H1 (cell line): ENCODE results near the gene RCE1. TPM values are rescaled to one million over a fixed set of nuclear protein-coding genes. Genes with fewer than 3 reads are reported as not detected.

Source experiments
- CTCF ChIA-PET: fragments of 300-600 bp; sonication (Branson Sonifier 250); formaldehyde crosslinking; loops from one replicate; lab custom pipeline; 2021; ENCODE audit not compliant: partially characterized antibody; lab: Charles Lee
- POLR2A ChIA-PET: fragments of 300-600 bp; sonication (Branson Sonifier 250); formaldehyde crosslinking; loops from one replicate; lab custom pipeline; 2021; ENCODE audit warnings: inconsistent platforms; ENCODE audit not compliant: partially characterized antibody; lab: Charles Lee
- DNase-seq, 2 experiments: peaks; one replicate each; pipeline versions ENCODE4 v3.0.0 to v3.0.0-alpha.2; 2010 to 2022; ENCODE audit warnings: low spot score in 2 of 2, low read depth in 1 of 2, mixed read lengths in 1 of 2
- FAIRE-seq: peaks from 2 replicates; lab custom pipeline; 2011; peaks lifted over from hg19 to GRCh38; lab: Jason Lieb, UNC
- H2AFZ ChIP-seq: 2 replicates; pipeline ENCODE4 v1.8.1; 2012; ENCODE audit warnings: low read length, inconsistent platforms
- H2AK5ac ChIP-seq: 2 replicates; pipeline ENCODE4 v1.6.1; 2013; ENCODE audit warnings: low read depth, low read length
- H2BK120ac ChIP-seq: replicated peaks from 2 replicates; pipeline ENCODE3; 2013; ENCODE audit warnings: low read depth, low read length, inconsistent platforms
- H2BK12ac ChIP-seq: 2 replicates; pipeline ENCODE4 v1.6.1; 2013; ENCODE audit warnings: low read depth, low read length
- H2BK15ac ChIP-seq: 2 replicates; pipeline ENCODE4 v1.6.1; 2013; ENCODE audit warnings: low read length
- H2BK20ac ChIP-seq: 2 replicates; pipeline ENCODE4 v1.6.1; 2013; ENCODE audit warnings: low read length
- H2BK5ac ChIP-seq: 2 replicates; pipeline ENCODE4 v1.6.1; 2013; ENCODE audit warnings: low read depth, low read length
- H3K14ac ChIP-seq: 2 replicates; pipeline ENCODE4 v1.6.1; 2013; ENCODE audit warnings: inconsistent platforms; ENCODE audit not compliant: insufficient read length
- H3K18ac ChIP-seq: 2 replicates; pipeline ENCODE4 v1.6.1; 2013; ENCODE audit warnings: low read length; ENCODE audit errors: extremely low read depth
- H3K23ac ChIP-seq: 2 replicates; pipeline ENCODE4 v1.6.1; 2013; ENCODE audit warnings: inconsistent platforms; ENCODE audit not compliant: insufficient read length
- H3K23me2 ChIP-seq: 2 replicates; pipeline ENCODE4 v1.6.1; 2013; ENCODE audit warnings: low read depth, low read length
- H3K27ac ChIP-seq: 2 replicates; pipeline ENCODE4 v1.6.1; 2011; ENCODE audit warnings: low read depth, low read length, inconsistent platforms
- H3K27me3 ChIP-seq, 4 experiments: replicated peaks in 1 of 4; 1 replicate in 1 of 4; 2 replicates in 3 of 4; pipeline versions ENCODE4 v1.6.1 to v1.8.1; 2011 to 2013; ENCODE audit warnings: low read length in 3 of 4, mild to moderate bottlenecking in 3 of 4, inconsistent platforms in 2 of 4, mixed read lengths in 2 of 4, moderate library complexity in 1 of 4; ENCODE audit not compliant: control insufficient read depth in 3 of 4, insufficient read depth in 3 of 4; ENCODE audit errors: extremely low read depth in 1 of 4
- H3K36me3 ChIP-seq, 4 experiments: 2 replicates each; pipeline versions ENCODE4 v1.6.1 to v1.8.1; 2011 to 2013; ENCODE audit warnings: mild to moderate bottlenecking in 4 of 4, low read length in 3 of 4, moderate library complexity in 2 of 4, control low read depth in 1 of 4, inconsistent platforms in 1 of 4; ENCODE audit not compliant: insufficient read depth in 4 of 4, control insufficient read depth in 2 of 4
- H3K4ac ChIP-seq: replicated peaks from 2 replicates; pipeline ENCODE3; 2013; ENCODE audit warnings: low read length, low read depth, mixed read lengths, inconsistent platforms; ENCODE audit not compliant: insufficient read length
- H3K4me1 ChIP-seq, 4 experiments: replicated peaks in 1 of 4; 1 replicate in 1 of 4; 2 replicates in 3 of 4; pipeline versions ENCODE4 v1.6.1 to v1.8.1; 2011 to 2013; ENCODE audit warnings: low read length in 3 of 4, inconsistent platforms in 2 of 4, mixed read lengths in 1 of 4; ENCODE audit not compliant: insufficient read depth in 4 of 4, control insufficient read depth in 3 of 4
- H3K4me2 ChIP-seq, 2 experiments: 2 replicates each; pipeline versions ENCODE4 v1.6.1 to v1.8.1; 2011 to 2013; ENCODE audit warnings: low read depth in 2 of 2, low read length in 2 of 2, control low read depth in 1 of 2, inconsistent platforms in 1 of 2, mild to moderate bottlenecking in 1 of 2; ENCODE audit not compliant: insufficient read depth in 1 of 2
- H3K4me3 ChIP-seq, 4 experiments: fragments of 200-600, 300-600 bp in 1 of 4; sonication (generic), shearing (Covaris generic), sonication (Bioruptor Twin) in 1 of 4; 2 replicates each; pipeline versions ENCODE4 v1.5.1 to v1.8.1; 2011 to 2016; ENCODE audit warnings: low read length in 4 of 4, low read depth in 3 of 4, control low read depth in 2 of 4, inconsistent platforms in 2 of 4, mild to moderate bottlenecking in 2 of 4, mixed read lengths in 1 of 4, moderate library complexity in 1 of 4; ENCODE audit not compliant: insufficient read depth in 2 of 4; ENCODE audit errors: extremely low read depth in 1 of 4
- H3K56ac ChIP-seq: replicated peaks from 2 replicates; pipeline ENCODE3; 2013; ENCODE audit warnings: low read depth, mild to moderate bottlenecking, mixed read lengths, low read length, inconsistent platforms; ENCODE audit not compliant: insufficient read length
- H3K79me1 ChIP-seq: 2 replicates; pipeline ENCODE4 v1.6.1; 2013; ENCODE audit warnings: low read depth, low read length, control low read depth
- H3K79me2 ChIP-seq, 2 experiments: 2 replicates each; pipeline versions ENCODE4 v1.6.1 to v1.8.1; 2012 to 2013; ENCODE audit warnings: low read length in 2 of 2, mild to moderate bottlenecking in 2 of 2, inconsistent platforms in 1 of 2; ENCODE audit not compliant: insufficient read depth in 2 of 2, control insufficient read depth in 1 of 2
- H3K9ac ChIP-seq, 4 experiments: replicated peaks in 1 of 4; 1 replicate in 1 of 4; 2 replicates in 3 of 4; pipeline versions ENCODE4 v1.6.1 to v1.8.1; 2011 to 2013; ENCODE audit warnings: low read depth in 3 of 4, low read length in 3 of 4, control low read depth in 2 of 4, mild to moderate bottlenecking in 2 of 4, moderate library complexity in 2 of 4, inconsistent platforms in 1 of 4; ENCODE audit errors: extremely low read depth in 1 of 4
- H3K9me3 ChIP-seq, 2 experiments: 2 replicates each; pipeline versions ENCODE4 v1.6.1 to v1.8.1; 2012 to 2013; ENCODE audit warnings: mild to moderate bottlenecking in 2 of 2, moderate library complexity in 2 of 2, control low read depth in 1 of 2, inconsistent platforms in 1 of 2, low read depth in 1 of 2, low read length in 1 of 2, mixed read lengths in 1 of 2; ENCODE audit not compliant: insufficient read depth in 2 of 2
- H4K20me1 ChIP-seq, 2 experiments: replicated peaks in 1 of 2; 2 replicates each; pipeline versions ENCODE3 to v1.8.1; 2011 to 2013; ENCODE audit warnings: inconsistent platforms in 2 of 2, low read length in 2 of 2, mild to moderate bottlenecking in 1 of 2; ENCODE audit not compliant: insufficient read depth in 2 of 2, control insufficient read depth in 1 of 2
- H4K5ac ChIP-seq: 2 replicates; pipeline ENCODE4 v1.6.1; 2013; ENCODE audit warnings: low read length, low read depth, mixed read lengths, inconsistent platforms; ENCODE audit not compliant: insufficient read length
- H4K8ac ChIP-seq: 2 replicates; pipeline ENCODE4 v1.8.0; 2013; ENCODE audit warnings: mild to moderate bottlenecking, moderate library complexity, low read length, inconsistent platforms; ENCODE audit not compliant: insufficient read depth; ENCODE audit errors: extremely low read depth
- H4K91ac ChIP-seq: replicated peaks from 2 replicates; pipeline ENCODE3; 2013; ENCODE audit warnings: low read length, mixed read lengths, inconsistent platforms; ENCODE audit not compliant: insufficient read length
- EGR1 ChIP-seq: IDR thresholded peaks from 2 replicates; pipeline ENCODE4 v1.6.1; 2011; ENCODE audit warnings: low read depth, low read length, borderline replicate concordance
- GABPA ChIP-seq: IDR thresholded peaks from 2 replicates; pipeline ENCODE4 v1.6.1; 2011; ENCODE audit warnings: mild to moderate bottlenecking, low read length, moderate library complexity, borderline replicate concordance; ENCODE audit not compliant: insufficient read depth
- HDAC2 ChIP-seq, 2 experiments: fragments of 300-600 bp in 1 of 2; sonication (generic) in 1 of 2; IDR thresholded peaks; 2 replicates each; pipeline ENCODE4 v1.6.1; 2011 to 2012; ENCODE audit warnings: low read depth in 2 of 2, low read length in 2 of 2, mild to moderate bottlenecking in 2 of 2, moderate library complexity in 2 of 2, borderline replicate concordance in 1 of 2, inconsistent platforms in 1 of 2
- KDM1A ChIP-seq: fragments of 200-600, 300-600 bp; sonication (generic); IDR thresholded peaks from 2 replicates; pipeline ENCODE4 v1.7.1; 2016; ENCODE audit warnings: mild to moderate bottlenecking, low read length, borderline replicate concordance
- POLR2A ChIP-seq, 2 experiments: IDR thresholded peaks; 1 replicate in 1 of 2; 2 replicates in 1 of 2; pipeline ENCODE4 v1.6.1; 2011; ENCODE audit warnings: low read depth in 2 of 2, low read length in 2 of 2, mild to moderate bottlenecking in 2 of 2; ENCODE audit errors: control extremely low read depth in 1 of 2
- RNF2 ChIP-seq: fragments of 200-900, 300-1000 bp; sonication (generic); IDR thresholded peaks from 2 replicates; pipeline ENCODE4 v1.7.1; 2016; ENCODE audit warnings: borderline replicate concordance, low read depth, mild to moderate bottlenecking, antibody characterized with exemption, low read length; ENCODE audit not compliant: poor library complexity, severe bottlenecking; ENCODE audit errors: missing control alignments
- WGBS, 2 experiments: shearing (Covaris generic) in 1 of 2; methylation state at CpG; one replicate each; pipeline versions ENCODE4 v1.1.6 to v1.1.7; 2013 to 2015; ENCODE audit warnings: low lambda C conversion rate in 2 of 2, mixed read lengths in 2 of 2, inconsistent platforms in 1 of 2, low coverage in 1 of 2, missing lambda C conversion rate in 1 of 2; ENCODE audit not compliant: insufficient replicate concordance in 2 of 2, insufficient coverage in 1 of 2, insufficient read length in 1 of 2; ENCODE audit errors: extremely low coverage in 1 of 2, missing lambda C conversion rate in 1 of 2; 5-methylcytosine and 5-hydroxymethylcytosine counted together
- polyA plus RNA-seq, 7 experiments: library from polyadenylated mRNA; depleted of rRNA in 3 of 7; stranded (reverse) in 5 of 7; unstranded in 2 of 7; fragments of >200 nt in 5 of 7; fragments of 200-250 nt in 2 of 7; gene quantifications; 1 replicate in 5 of 7; 2 replicates in 1 of 7; 4 replicates in 1 of 7; pipeline versions ENCODE4 v1.2.1 to v1.2.3, GENCODE V29; 2011 to 2013; ENCODE audit warnings: missing spikeins in 2 of 7, mixed read lengths in 2 of 7
- total RNA-seq: library from RNA; stranded (reverse); fragmentation: NEBNext Ultra II Directional; extraction: Animal tissue kit (Norgen Biotek cat#: 25700); gene quantifications from 2 replicates; pipeline ENCODE4 v1.2.1, GENCODE V29; 2021
- TF ChIP-seq, protein P1 (sequence below): IDR thresholded peaks from 2 replicates; pipeline ENCODE4 v1.6.1; 2011; ENCODE audit warnings: low read length, improper control_type of control experiment

Gene RCE1
- total and polyA plus RNA-seq, 2 of the 8 experiments (the other 6 are each of a cell fraction or from before 2014, with no cell fraction given): 35.8 to 84.8 TPM

DNA sequence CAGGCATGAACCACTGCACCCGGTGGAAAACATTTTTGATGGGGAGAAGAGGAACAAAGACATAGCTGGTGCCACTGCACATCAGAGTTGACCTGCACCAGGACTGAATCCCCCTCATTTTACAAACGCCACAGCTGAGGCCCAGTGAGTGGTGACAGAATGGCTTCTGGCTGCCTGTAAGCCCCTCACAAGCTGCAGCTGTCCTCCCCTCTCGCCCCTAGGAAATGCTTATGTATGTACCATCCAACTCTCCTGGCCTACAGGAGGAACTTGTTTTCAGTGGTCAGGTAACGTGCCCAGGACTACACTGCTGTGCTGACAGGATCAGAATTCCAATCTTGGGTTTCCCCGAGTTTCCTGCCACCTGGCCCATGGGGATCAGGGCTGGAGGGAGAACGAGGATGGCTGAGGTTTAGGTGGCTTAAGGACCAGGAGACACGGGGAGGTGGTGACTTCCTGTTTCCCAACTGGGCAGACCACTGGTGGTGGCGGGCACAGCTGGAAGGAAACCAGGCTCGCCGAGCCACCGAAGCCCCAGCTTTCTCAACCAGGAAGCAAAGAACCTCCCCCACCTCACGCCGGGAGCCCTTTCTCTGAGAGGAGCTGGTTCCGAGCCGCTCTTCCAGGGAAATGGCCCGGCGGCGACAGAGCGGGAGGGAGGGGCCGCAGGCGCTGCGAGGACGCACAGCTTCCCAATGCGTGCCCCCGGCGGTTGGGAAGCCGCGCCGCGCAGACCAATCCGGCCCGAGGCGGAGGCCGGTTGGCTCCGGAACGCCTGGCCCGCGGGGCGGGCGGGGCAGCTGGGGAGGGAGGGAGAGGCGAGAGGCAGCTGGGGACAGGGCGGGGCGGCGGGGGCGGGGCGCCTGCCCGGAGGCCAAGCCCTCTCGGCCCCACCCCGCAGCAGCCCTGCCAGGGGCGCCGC lies 12.6 kb downstream of the RCE1 start:
- peak overlapping the region; percentile 50 for H2BK120ac ChIP-seq
- peak overlapping the region; percentile 97 for H4K91ac ChIP-seq
- peaks cover 0 to 18% (median 1%) of the 10 kb centered on the region in 4 experiments; a peak in 4 of 8 replicates for H3K36me3 ChIP-seq
- ChIA-PET POLR2A (interaction anchor here (0.9 to 5.4 kb wide), 8 partner anchors 9 to 179 kb away, joined by 3 to 53 read pairs (median 4); partner anchors contain the start of genes C11orf86, RBM4B and RCE1), CTCF (interaction anchor here (0.6 to 6.3 kb wide), 10 partner anchors 10 to 431 kb away, joined by 3 to 72 read pairs (median 4); partner anchors contain the start of genes C11orf86 and RCE1)
- H2AFZ ChIP-seq: 0 out of 2 replicates have a peak overlapping the region, but pooled peaks have one; percentile 10
- H3K27ac ChIP-seq: peak overlapping the region; percentile 78
- no peaks in the 10 kb centered on the region for H3K79me1 ChIP-seq
- FAIRE-seq: no peak
- H3K79me2 ChIP-seq: no peaks in the 10 kb centered on the region
- DNase-seq: peak; percentile 78 to 94
- peak overlapping the region; percentile 57 to 77 (median 70) for H3K9ac ChIP-seq
- H3K4me3 ChIP-seq: peak overlapping the region; percentile 71 to 92 (median 86)
- H2BK20ac ChIP-seq: no peak overlapping the region
- H2BK12ac ChIP-seq: peak overlapping the region; percentile 80; the same call in 1 of the 2 replicates
- no peak overlapping the region for H3K23ac ChIP-seq
- peak overlapping the region; percentile 86; the same call in 1 of the 2 replicates for H2AK5ac ChIP-seq
- H2BK15ac ChIP-seq: peak overlapping the region; percentile 100
- H4K5ac ChIP-seq: peak overlapping the region; percentile 60
- peak overlapping the region; percentile 70 for H3K56ac ChIP-seq
- WGBS, 2 experiments: 11% methylated on average over 35 of the region's 51 CpGs; no CpG with 5 or more reads in 1 of the 2 experiments
- peak overlapping the region; percentile 98 for H2BK5ac ChIP-seq
- H3K4me2 ChIP-seq: peak overlapping the region; percentile 96 to 98
- no peaks in the 10 kb centered on the region for H3K9me3 ChIP-seq
- peaks cover 5 to 20% (median 9%) of the 10 kb centered on the region in 4 experiments for H3K4me1 ChIP-seq
- peaks cover 8% of the 10 kb centered on the region for H3K23me2 ChIP-seq
- H4K20me1 ChIP-seq: peaks cover 2 to 4% of the 10 kb centered on the region in 2 experiments
- H3K27me3 ChIP-seq: no peaks in the 10 kb centered on the region
- H3K14ac ChIP-seq: no peak overlapping the region
- H3K18ac ChIP-seq: peak overlapping the region; percentile 98
- H3K4ac ChIP-seq: peak overlapping the region; percentile 98
- H4K8ac ChIP-seq: peak overlapping the region; percentile 88
- TF ChIP-seq POLR2A (IDR thresholded peaks at IDR 0.05; ENCODE audit: control extremely low read depth in 1 of 2, low read depth in 2 of 2, low read length in 2 of 2) (peak in 1 of 2 experiments; percentile 70; a peak in 2 of 3 replicates), HDAC2 (IDR thresholded peaks at IDR 0.05; ENCODE audit: borderline replicate concordance in 1 of 2, low read depth in 2 of 2, low read length in 2 of 2) (peak in 1 of 2 experiments; percentile 32; a peak in 1 of 4 replicates), EGR1 (no peak), RNF2 (no peak), KDM1A (no peak), GABPA (peak; percentile 33; the same call in 1 of the 2 replicates)
- TF ChIP-seq, protein P1, sequence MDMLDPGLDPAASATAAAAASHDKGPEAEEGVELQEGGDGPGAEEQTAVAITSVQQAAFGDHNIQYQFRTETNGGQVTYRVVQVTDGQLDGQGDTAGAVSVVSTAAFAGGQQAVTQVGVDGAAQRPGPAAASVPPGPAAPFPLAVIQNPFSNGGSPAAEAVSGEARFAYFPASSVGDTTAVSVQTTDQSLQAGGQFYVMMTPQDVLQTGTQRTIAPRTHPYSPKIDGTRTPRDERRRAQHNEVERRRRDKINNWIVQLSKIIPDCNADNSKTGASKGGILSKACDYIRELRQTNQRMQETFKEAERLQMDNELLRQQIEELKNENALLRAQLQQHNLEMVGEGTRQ: no peak
